H9 (cell line): ENCODE data around the gene PKP1. TPM values are rescaled to one million over a fixed set of nuclear protein-coding genes. Genes with fewer than 3 reads are reported as not detected.

Experiments used
- DNase-seq: peaks from one replicate; pipeline ENCODE4 v3.0.0-alpha.2; 2017
- H2AFZ ChIP-seq: one replicate; pipeline ENCODE4 v1.6.1; 2013; ENCODE audit warnings: mild to moderate bottlenecking, low read length, control low read depth, moderate library complexity
- H2AK5ac ChIP-seq: 2 replicates; pipeline ENCODE4 v1.6.1; 2013; ENCODE audit warnings: low read length, control low read depth, mixed read lengths; ENCODE audit not compliant: insufficient read length
- H2BK120ac ChIP-seq: one replicate; pipeline ENCODE4 v1.6.1; 2013; ENCODE audit warnings: low read depth, mild to moderate bottlenecking, low read length, control low read depth, inconsistent platforms; ENCODE audit not compliant: poor library complexity, severe bottlenecking
- H2BK12ac ChIP-seq: 2 replicates; pipeline ENCODE4 v1.6.1; 2013; ENCODE audit warnings: low read length, control low read depth, mixed read lengths, low read depth; ENCODE audit not compliant: insufficient read length
- H2BK15ac ChIP-seq: 2 replicates; pipeline ENCODE4 v1.6.1; 2013; ENCODE audit warnings: low read depth, low read length, control low read depth
- H2BK20ac ChIP-seq: one replicate; pipeline ENCODE4 v1.6.1; 2013; ENCODE audit warnings: low read depth, mild to moderate bottlenecking, low read length, control low read depth, inconsistent platforms; ENCODE audit not compliant: poor library complexity, severe bottlenecking
- H2BK5ac ChIP-seq: 2 replicates; pipeline ENCODE4 v1.6.1; 2013; ENCODE audit warnings: low read length, control low read depth, mixed read lengths; ENCODE audit not compliant: insufficient read length
- H3K14ac ChIP-seq: 2 replicates; pipeline ENCODE4 v1.6.1; 2013; ENCODE audit warnings: low read length, control low read depth; ENCODE audit not compliant: insufficient read depth
- H3K18ac ChIP-seq: 2 replicates; pipeline ENCODE4 v1.6.1; 2013; ENCODE audit warnings: low read depth, mild to moderate bottlenecking, mixed read lengths, low read length, control low read depth; ENCODE audit not compliant: insufficient read length
- H3K23ac ChIP-seq: 2 replicates; pipeline ENCODE4 v1.6.1; 2013; ENCODE audit warnings: low read length, control low read depth, mixed read lengths, low read depth; ENCODE audit not compliant: insufficient read length
- H3K23me2 ChIP-seq: 2 replicates; pipeline ENCODE4 v1.6.1; 2013; ENCODE audit warnings: low read depth, mild to moderate bottlenecking, mixed read lengths, low read length, control low read depth; ENCODE audit not compliant: insufficient read length, poor library complexity, severe bottlenecking
- H3K27ac ChIP-seq: 2 replicates; pipeline ENCODE4 v1.5.1; 2013; ENCODE audit warnings: low read length, control low read depth, mixed read lengths, low read depth; ENCODE audit not compliant: insufficient read length
- H3K27me3 ChIP-seq: 2 replicates; pipeline ENCODE4 v1.6.1; 2013; ENCODE audit warnings: low read length, control low read depth, inconsistent platforms; ENCODE audit not compliant: insufficient read depth
- H3K4ac ChIP-seq: 2 replicates; pipeline ENCODE4 v1.6.1; 2013; ENCODE audit warnings: low read depth, mild to moderate bottlenecking, control low read depth, inconsistent platforms, low read length, moderate library complexity
- H3K4me1 ChIP-seq: 2 replicates; pipeline ENCODE4 v1.6.1; 2013; ENCODE audit warnings: low read length, control low read depth, inconsistent platforms; ENCODE audit not compliant: insufficient read depth
- H3K4me2 ChIP-seq: 2 replicates; pipeline ENCODE4 v1.6.1; 2013; ENCODE audit warnings: low read length, control low read depth, mixed read lengths; ENCODE audit not compliant: insufficient read length, insufficient read depth
- H3K56ac ChIP-seq: 2 replicates; pipeline ENCODE4 v1.6.1; 2013; ENCODE audit warnings: low read depth, mild to moderate bottlenecking, mixed read lengths, low read length, control low read depth; ENCODE audit not compliant: insufficient read length
- H3K79me1 ChIP-seq: 2 replicates; pipeline ENCODE4 v1.6.1; 2013; ENCODE audit warnings: low read depth, mild to moderate bottlenecking, moderate library complexity, low read length, control low read depth, inconsistent platforms; ENCODE audit not compliant: insufficient read depth, poor library complexity, severe bottlenecking
- H3K79me2 ChIP-seq: 2 replicates; pipeline ENCODE4 v1.6.1; 2013; ENCODE audit warnings: low read length, control low read depth, inconsistent platforms; ENCODE audit not compliant: insufficient read depth
- H3K9ac ChIP-seq: 2 replicates; pipeline ENCODE4 v1.6.1; 2013; ENCODE audit warnings: low read length, control low read depth, mixed read lengths; ENCODE audit not compliant: insufficient read length; ENCODE audit errors: extremely low read depth
- H3K9me3 ChIP-seq: one replicate; pipeline ENCODE4 v1.6.1; 2013; ENCODE audit warnings: low read depth, low read length, inconsistent platforms; ENCODE audit not compliant: control insufficient read depth
- H3T11ph ChIP-seq: one replicate; pipeline ENCODE4 v1.6.1; 2013; ENCODE audit warnings: mild to moderate bottlenecking, low read length, control low read depth, inconsistent platforms
- H4K20me1 ChIP-seq: one replicate; pipeline ENCODE4 v1.6.1; 2013; ENCODE audit not compliant: control insufficient read depth, insufficient read length, insufficient read depth
- H4K5ac ChIP-seq: 2 replicates; pipeline ENCODE4 v1.6.1; 2013; ENCODE audit warnings: low read depth, mild to moderate bottlenecking, mixed read lengths, low read length, control low read depth; ENCODE audit not compliant: insufficient read length
- H4K8ac ChIP-seq: replicated peaks from 2 replicates; pipeline ENCODE4 v1.6.1; 2013; ENCODE audit warnings: low read length, control low read depth, mixed read lengths, low read depth; ENCODE audit not compliant: insufficient read length
- H4K91ac ChIP-seq: 2 replicates; pipeline ENCODE4 v1.6.1; 2013; ENCODE audit warnings: low read depth, mild to moderate bottlenecking, moderate library complexity, mixed read lengths, low read length, control low read depth; ENCODE audit not compliant: insufficient read length
- H3K27ac Mint-ChIP-seq, 3 experiments: 2 replicates in 2 of 3; 3 replicates in 1 of 3; pipeline ENCODE4 v1.8.0; 2020 to 2021; ENCODE audit warnings: mixed read lengths in 3 of 3, mild to moderate bottlenecking in 1 of 3, moderate library complexity in 1 of 3
- H3K27me3 Mint-ChIP-seq: 2 replicates; pipeline ENCODE4 v1.8.0; 2021; ENCODE audit warnings: low read depth, mild to moderate bottlenecking, moderate library complexity, mixed read lengths
- H3K36me3 Mint-ChIP-seq, 3 experiments: 2 replicates in 2 of 3; 3 replicates in 1 of 3; pipeline ENCODE4 v1.8.0; 2020 to 2021; ENCODE audit warnings: low read depth in 3 of 3, mixed read lengths in 3 of 3; ENCODE audit not compliant: insufficient read depth in 1 of 3
- H3K4me1 Mint-ChIP-seq, 2 experiments: 2 replicates each; pipeline ENCODE4 v1.8.0; 2020; ENCODE audit warnings: mixed read lengths in 2 of 2
- H3K4me3 Mint-ChIP-seq, 2 experiments: 2 replicates in 1 of 2; 3 replicates in 1 of 2; pipeline ENCODE4 v1.8.0; 2020 to 2021; ENCODE audit warnings: mild to moderate bottlenecking in 2 of 2, mixed read lengths in 2 of 2, moderate library complexity in 1 of 2
- H3K9me3 Mint-ChIP-seq, 2 experiments: 2 replicates in 1 of 2; 3 replicates in 1 of 2; pipeline ENCODE4 v1.8.0; 2020; ENCODE audit warnings: mild to moderate bottlenecking in 2 of 2, mixed read lengths in 2 of 2, moderate library complexity in 1 of 2
- CTCF ChIP-seq: fragments of 200-600 bp; sonication (generic); conservative IDR thresholded peaks from 3 replicates; pipeline ENCODE4 v1.8.0; 2021; ENCODE audit warnings: antibody characterized with exemption, mild to moderate bottlenecking
- WGBS: extraction: QIAGEN DNeasy Blood & Tissue Kit; methylation state at CpG from one replicate; pipeline ENCODE4 v1.1.7; 2013; ENCODE audit warnings: missing lambda C conversion rate, low lambda C conversion rate, mixed read lengths; ENCODE audit not compliant: insufficient read length; ENCODE audit errors: extremely low coverage; 5-methylcytosine and 5-hydroxymethylcytosine counted together
- total RNA-seq: library from RNA; stranded (reverse); gene quantifications from 2 replicates; pipeline ENCODE4 v1.2.1, GENCODE V29; 2021

The PKP1 gene
- total RNA-seq, 1 experiment from 2014 or later, result 0.09 TPM

GRCh38 chr1:201325678-201326060 lies 42.4 kb downstream of the PKP1 start:
- Histone ChIP-seq H2BK5ac (no peak overlapping the region), H3K79me1 (no peaks in the 10 kb centered on the region), H3T11ph (no peak overlapping the region), H3K9me3 (no peaks in the 10 kb centered on the region), H3K4me2 (no peak overlapping the region), H3K14ac (no peak overlapping the region), H2AFZ (no peak overlapping the region), H2AK5ac (no peak overlapping the region), H3K4me1 (no peaks in the 10 kb centered on the region), H3K56ac (no peak overlapping the region), H3K79me2 (no peaks in the 10 kb centered on the region), H3K27ac (no peak overlapping the region), H2BK120ac (no peak overlapping the region), H3K23me2 (no peaks in the 10 kb centered on the region), H4K91ac (no peak overlapping the region), H4K8ac (no peak overlapping the region), H4K20me1 (no peaks in the 10 kb centered on the region), H3K9ac (no peak overlapping the region), H3K18ac (no peak overlapping the region), H3K27me3 (no peaks in the 10 kb centered on the region), H2BK12ac (no peak overlapping the region), H3K4ac (no peak overlapping the region), H2BK20ac (no peak overlapping the region), H2BK15ac (no peak overlapping the region), H4K5ac (no peak overlapping the region), H3K23ac (no peak overlapping the region)
- Mint-ChIP-seq H3K9me3 (no peaks in the 10 kb centered on the region), H3K27me3 (peaks cover 9% of the 10 kb centered on the region), H3K4me1 (0 out of 4 replicates have a peak, but pooled peaks cover 0 to 2% of the 10 kb centered on the region in 2 experiments), H3K27ac (no peak overlapping the region), H3K36me3 (no peaks in the 10 kb centered on the region; a peak in 1 of 7 replicates), H3K4me3 (no peak overlapping the region; a peak in 1 of 5 replicates)
- DNase-seq, result no peak
- no peak for TF ChIP-seq CTCF
- WGBS, result no CpG with 5 or more reads among the region's 8 CpGs
